ENCODE measurements around the gene SLC2A4RG. TPM values are rescaled to one million over a fixed set of nuclear protein-coding genes. Genes with fewer than 3 reads are reported as not detected.

SLC2A4RG gene
- total and polyA plus RNA-seq, 2 of the 13 experiments (the other 11 are each of a cell fraction or from before 2014, with no cell fraction given) = 91.4 to 95.9 TPM

DNA sequence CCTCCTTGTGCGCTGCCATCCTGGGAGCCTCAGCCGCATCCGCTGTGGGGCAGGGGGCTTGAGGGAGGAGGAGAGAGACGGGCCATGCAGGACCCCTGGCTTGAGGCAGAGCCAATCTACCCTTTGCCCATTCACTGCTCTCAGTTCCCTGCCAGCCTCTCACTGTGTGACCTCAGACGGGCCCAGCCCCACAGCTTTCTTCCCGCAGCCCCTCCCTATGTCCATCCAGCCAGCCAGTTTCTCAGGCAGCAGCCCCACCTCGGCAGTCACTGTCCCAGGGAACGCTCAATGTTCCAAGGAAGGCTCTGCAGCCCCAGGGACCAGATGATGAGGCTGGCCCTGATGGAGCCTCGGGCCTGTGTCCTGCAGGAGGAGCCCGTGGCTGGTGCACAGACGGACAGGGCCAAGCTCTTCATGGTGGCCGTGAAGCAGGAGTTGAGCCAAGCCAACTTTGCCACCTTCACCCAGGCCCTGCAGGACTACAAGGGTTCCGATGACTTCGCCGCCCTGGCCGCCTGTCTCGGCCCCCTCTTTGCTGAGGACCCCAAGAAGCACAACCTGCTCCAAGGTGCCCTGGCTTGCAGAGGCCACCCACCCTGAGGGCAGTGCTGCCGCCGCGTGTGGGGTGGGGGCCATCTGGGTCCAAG, 47.0 kb upstream of the SLC2A4RG start (continued):
- TF ChIP-seq, protein P1, sequence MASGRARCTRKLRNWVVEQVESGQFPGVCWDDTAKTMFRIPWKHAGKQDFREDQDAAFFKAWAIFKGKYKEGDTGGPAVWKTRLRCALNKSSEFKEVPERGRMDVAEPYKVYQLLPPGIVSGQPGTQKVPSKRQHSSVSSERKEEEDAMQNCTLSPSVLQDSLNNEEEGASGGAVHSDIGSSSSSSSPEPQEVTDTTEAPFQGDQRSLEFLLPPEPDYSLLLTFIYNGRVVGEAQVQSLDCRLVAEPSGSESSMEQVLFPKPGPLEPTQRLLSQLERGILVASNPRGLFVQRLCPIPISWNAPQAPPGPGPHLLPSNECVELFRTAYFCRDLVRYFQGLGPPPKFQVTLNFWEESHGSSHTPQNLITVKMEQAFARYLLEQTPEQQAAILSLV (CRISPR knock-in tag; IDR thresholded peaks at IDR 0.05; ENCODE audit: borderline replicate concordance) = no peak
- TF ChIP-seq ZNF460 (CRISPR knock-in tag; IDR thresholded peaks at IDR 0.05; ENCODE audit: borderline replicate concordance) = no peak
- TF ChIP-seq STAT6 (CRISPR knock-in tag; IDR thresholded peaks at IDR 0.05; ENCODE audit: borderline replicate concordance) = no peak
- TF ChIP-seq ZNF501 (CRISPR knock-in tag; IDR thresholded peaks at IDR 0.05) = no peak; the same call in 1 of the 2 replicates
- TF ChIP-seq NR2F1 (CRISPR knock-in tag; IDR thresholded peaks at IDR 0.05) = no peak
- TF ChIP-seq HNRNPH1 (optimal IDR thresholded peaks at IDR 0.05; ENCODE audit: low read depth, low read length) = peak; percentile 14
- no peak for TF ChIP-seq TAF1 (CRISPR knock-in tag; IDR thresholded peaks at IDR 0.05)
- no peak for TF ChIP-seq ZFP36 (IDR thresholded peaks at IDR 0.05; ENCODE audit: borderline replicate concordance, low read depth, low read length, partially characterized antibody)
- TF ChIP-seq TCF12 (IDR thresholded peaks at IDR 0.05) = no peak
- TF ChIP-seq TCF12 (CRISPR knock-in tag; IDR thresholded peaks at IDR 0.05) = no peak
- TF ChIP-seq CTCF (CRISPR knock-in tag; IDR thresholded peaks at IDR 0.05) = peak; percentile 36; the same call in 1 of the 2 replicates
- no peak for TF ChIP-seq ZNF761 (CRISPR knock-in tag; conservative IDR thresholded peaks at IDR 0.05)
- TF ChIP-seq NCOA1 (CRISPR knock-in tag; IDR thresholded peaks at IDR 0.05) = no peak
- TF ChIP-seq, protein P2, sequence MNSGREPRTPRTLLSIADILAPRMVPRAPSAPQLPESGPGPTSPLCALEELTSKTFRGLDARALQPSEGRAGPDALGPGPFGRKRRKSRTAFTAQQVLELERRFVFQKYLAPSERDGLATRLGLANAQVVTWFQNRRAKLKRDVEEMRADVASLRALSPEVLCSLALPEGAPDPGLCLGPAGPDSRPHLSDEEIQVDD (CRISPR knock-in tag; IDR thresholded peaks at IDR 0.05; ENCODE audit: borderline replicate concordance) = no peak; the same call in 1 of the 2 replicates
- no peak for TF ChIP-seq ZNF549 (CRISPR knock-in tag; IDR thresholded peaks at IDR 0.05)
- TF ChIP-seq U2AF1 (optimal IDR thresholded peaks at IDR 0.05; ENCODE audit: low read depth, low read length) = no peak
- no peak for TF ChIP-seq ZNF598 (CRISPR knock-in tag; IDR thresholded peaks at IDR 0.05; ENCODE audit: borderline replicate concordance)
- no peak for TF ChIP-seq ZBTB37 (CRISPR knock-in tag; IDR thresholded peaks at IDR 0.05)
- TF ChIP-seq ZNF44 (CRISPR knock-in tag; IDR thresholded peaks at IDR 0.05) = no peak
- TF ChIP-seq GATAD1 (CRISPR knock-in tag; IDR thresholded peaks at IDR 0.05) = no peak
- no peak for TF ChIP-seq ZNF781 (CRISPR knock-in tag; IDR thresholded peaks at IDR 0.05; ENCODE audit: borderline replicate concordance, not compliant biosample characterization)
- TF ChIP-seq EP300 (IDR thresholded peaks at IDR 0.05; ENCODE audit: low read depth in 2 of 2, low read length in 2 of 2) = no peak
- TF ChIP-seq EP300 (CRISPR knock-in tag; IDR thresholded peaks at IDR 0.05; ENCODE audit: borderline replicate concordance) = peak; percentile 44; the same call in 1 of the 2 replicates

All from HepG2 (cell line).